ENCODE measurements around the gene LMO3.

Gene LMO3

DNA sequence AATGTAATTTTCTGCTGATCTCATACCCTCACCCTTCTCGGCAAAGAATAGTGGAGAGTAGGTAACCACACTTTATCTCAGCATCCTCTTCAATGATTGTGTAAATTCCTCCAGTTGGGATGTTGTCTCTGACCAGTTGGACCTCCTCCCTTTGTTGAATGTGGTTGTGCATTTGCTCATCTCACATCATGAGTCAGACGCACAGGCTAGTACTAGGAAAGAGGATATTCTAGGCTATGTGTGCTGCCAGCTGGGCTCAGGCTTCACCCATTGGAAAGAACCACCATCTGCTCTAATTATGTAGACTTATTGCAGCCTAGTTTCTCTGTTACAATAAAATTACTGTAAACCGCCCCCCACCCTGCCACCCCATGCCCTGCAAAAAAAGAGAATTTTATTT lies 90.3 kb downstream of the LMO3 start:
- peak; percentile 61 for DNase-seq (ENCODE audit: low read depth)
- TF ChIP-seq, protein P1, sequence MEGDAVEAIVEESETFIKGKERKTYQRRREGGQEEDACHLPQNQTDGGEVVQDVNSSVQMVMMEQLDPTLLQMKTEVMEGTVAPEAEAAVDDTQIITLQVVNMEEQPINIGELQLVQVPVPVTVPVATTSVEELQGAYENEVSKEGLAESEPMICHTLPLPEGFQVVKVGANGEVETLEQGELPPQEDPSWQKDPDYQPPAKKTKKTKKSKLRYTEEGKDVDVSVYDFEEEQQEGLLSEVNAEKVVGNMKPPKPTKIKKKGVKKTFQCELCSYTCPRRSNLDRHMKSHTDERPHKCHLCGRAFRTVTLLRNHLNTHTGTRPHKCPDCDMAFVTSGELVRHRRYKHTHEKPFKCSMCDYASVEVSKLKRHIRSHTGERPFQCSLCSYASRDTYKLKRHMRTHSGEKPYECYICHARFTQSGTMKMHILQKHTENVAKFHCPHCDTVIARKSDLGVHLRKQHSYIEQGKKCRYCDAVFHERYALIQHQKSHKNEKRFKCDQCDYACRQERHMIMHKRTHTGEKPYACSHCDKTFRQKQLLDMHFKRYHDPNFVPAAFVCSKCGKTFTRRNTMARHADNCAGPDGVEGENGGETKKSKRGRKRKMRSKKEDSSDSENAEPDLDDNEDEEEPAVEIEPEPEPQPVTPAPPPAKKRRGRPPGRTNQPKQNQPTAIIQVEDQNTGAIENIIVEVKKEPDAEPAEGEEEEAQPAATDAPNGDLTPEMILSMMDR (IDR thresholded peaks at IDR 0.05; ENCODE audit: low read length, missing control alignments) = no peak
- H3K4me3 ChIP-seq (replicated peaks; ENCODE audit: low read depth, low read length) = no peak overlapping the region

DNA sequence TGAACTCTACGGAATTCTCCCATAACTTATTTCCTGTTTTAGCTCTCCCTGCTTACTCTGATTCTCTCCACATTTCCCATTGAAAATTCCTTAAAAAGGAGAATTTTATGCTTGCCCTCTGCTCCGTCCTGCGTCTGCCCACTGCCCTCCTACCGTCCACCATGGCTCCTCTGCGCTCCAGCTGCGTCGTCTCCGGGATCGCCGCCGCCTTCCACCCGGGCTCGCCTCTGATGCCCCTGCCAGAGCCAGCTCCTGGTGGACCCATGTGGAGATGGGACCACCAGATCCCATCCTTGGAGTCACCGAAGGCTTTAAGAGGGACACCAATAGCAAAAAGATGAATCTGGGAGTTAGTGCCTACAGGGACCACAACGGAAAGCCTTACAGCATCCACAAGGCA lies 92.7 kb downstream of the LMO3 start:
- TF ChIP-seq, protein P1 (IDR thresholded peaks at IDR 0.05; ENCODE audit: low read length, missing control alignments) = no peak
- no peak overlapping the region for H3K4me3 ChIP-seq (replicated peaks; ENCODE audit: low read depth, low read length)
- no peak for DNase-seq (ENCODE audit: low read depth)

DNA sequence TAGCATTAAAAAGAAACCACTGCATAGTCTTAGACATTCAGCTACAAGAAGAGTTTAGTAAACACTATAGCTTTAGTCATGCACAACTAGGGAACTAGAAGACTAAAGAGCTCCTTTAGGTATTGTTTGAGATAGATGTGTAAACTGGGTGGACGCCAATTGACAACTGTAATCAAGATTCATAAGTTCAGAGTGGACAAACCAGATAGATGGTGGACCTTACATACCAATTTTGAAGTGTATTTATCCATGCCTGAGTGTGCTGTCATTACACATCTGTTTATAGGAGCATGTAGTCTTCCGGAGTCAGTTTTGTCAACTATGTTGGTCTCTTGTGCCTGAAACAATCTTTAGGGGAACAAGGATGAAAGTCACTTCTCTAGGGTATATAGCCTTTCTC lies 96.6 kb downstream of the LMO3 start:
- no peak for DNase-seq (ENCODE audit: low read depth)
- H3K4me3 ChIP-seq (replicated peaks; ENCODE audit: low read depth, low read length) = no peak overlapping the region
- TF ChIP-seq, protein P1 (IDR thresholded peaks at IDR 0.05; ENCODE audit: low read length, missing control alignments) = no peak

DNA sequence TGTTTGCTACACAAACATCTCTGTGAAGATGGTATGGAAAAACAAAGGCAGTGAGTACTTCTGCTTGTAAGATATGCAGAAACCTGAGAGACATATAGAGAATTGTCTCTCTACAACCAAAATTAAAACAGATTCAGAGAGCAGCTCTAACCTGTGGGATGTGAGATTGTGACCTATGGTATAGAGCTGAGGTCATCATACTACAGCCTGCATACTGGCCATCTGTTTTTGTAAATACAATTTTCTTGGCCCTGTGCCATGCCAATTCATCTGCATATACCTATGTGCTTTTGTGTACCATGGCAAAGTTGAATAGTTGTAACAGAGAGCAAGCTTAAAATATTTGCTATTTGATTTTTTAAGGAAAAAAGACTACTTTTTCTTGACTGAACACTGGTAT lies 99.6 kb downstream of the LMO3 start:
- no peak for DNase-seq (ENCODE audit: low read depth)

DNA sequence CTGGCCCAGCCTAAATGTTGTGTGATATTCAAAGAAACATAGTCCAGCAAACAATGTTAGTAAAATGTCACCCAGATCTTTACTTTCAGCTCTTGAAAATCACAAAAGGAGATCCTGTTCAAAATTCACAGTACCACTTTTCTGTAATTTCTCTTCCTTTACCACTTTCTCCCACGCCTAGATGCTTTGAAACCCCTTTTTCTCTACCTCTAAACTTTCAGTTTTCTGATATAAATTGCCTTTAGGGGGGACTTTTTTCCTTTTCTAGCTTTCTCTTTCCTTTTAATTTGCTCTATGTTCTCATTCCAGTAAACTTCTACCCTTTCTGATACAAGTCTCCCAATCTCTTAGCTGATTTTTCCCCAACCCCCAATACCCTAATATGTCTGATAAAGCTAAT lies 101.8 kb downstream of the LMO3 start:
- DNase-seq (ENCODE audit: low read depth) = no peak
- no peak overlapping the region for H3K4me3 ChIP-seq (replicated peaks; ENCODE audit: low read depth, low read length)
- TF ChIP-seq, protein P1 (IDR thresholded peaks at IDR 0.05; ENCODE audit: low read length, missing control alignments) = no peak

More for the DNA sequence above, 99.6 kb downstream of the LMO3 start:
- no peak overlapping the region for H3K4me3 ChIP-seq (replicated peaks; ENCODE audit: low read depth, low read length)
- TF ChIP-seq, protein P1 (IDR thresholded peaks at IDR 0.05; ENCODE audit: low read length, missing control alignments) = no peak

DNA sequence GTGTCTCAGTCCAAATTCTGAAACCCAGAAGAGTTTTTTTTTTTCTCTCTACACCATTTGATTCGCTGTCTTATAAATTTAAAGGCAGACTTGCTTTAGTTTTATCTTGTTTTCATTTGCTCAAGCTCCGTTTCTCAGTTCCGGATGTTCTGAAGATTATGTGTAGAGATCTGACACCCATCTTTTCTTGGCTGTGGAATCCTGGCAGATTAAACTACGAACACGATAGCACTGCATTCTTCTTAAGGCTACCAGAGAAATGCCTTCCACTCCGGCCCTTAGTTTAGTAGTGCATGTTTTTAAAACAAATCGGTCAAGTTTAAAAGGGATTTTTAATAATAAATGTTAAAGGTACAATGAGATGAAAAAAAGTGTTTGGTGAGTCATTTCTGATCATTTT lies 106.4 kb downstream of the LMO3 start:
- peak; percentile 24 for DNase-seq (ENCODE audit: low read depth)
- no peak overlapping the region for H3K4me3 ChIP-seq (replicated peaks; ENCODE audit: low read depth, low read length)
- TF ChIP-seq, protein P1 (IDR thresholded peaks at IDR 0.05; ENCODE audit: low read length, missing control alignments) = no peak
